ENCODE measurements around the gene PKNOX2. TPM values are rescaled to one million over a fixed set of nuclear protein-coding genes. Genes with fewer than 3 reads are reported as not detected.

Gene PKNOX2
- polyA plus RNA-seq, 2 of the 4 experiments (the other 2 are of a cell fraction): not detected

GRCh38 chr11:125188021-125188420 is 23.5 kb downstream of the PKNOX2 start:
- ChIA-PET CTCF (no interaction called here), POLR2A (no interaction called here)
- ATAC-seq (no peak), FAIRE-seq (no peak), DNase-seq (ENCODE audit: low read depth in 1 of 2, low spot score in 1 of 2) (no peak)
- Histone ChIP-seq H3K4me3 (no peak overlapping the region), H3K9me3 (peaks cover 8% of the 10 kb centered on the region), H3K27ac (no peak overlapping the region), H3K4me1 (no peaks in the 10 kb centered on the region), H3K4me2 (no peak overlapping the region)
- TF ChIP-seq KDM1A (IDR thresholded peaks at IDR 0.05; ENCODE audit: low read depth) (no peak), CHD2 (IDR thresholded peaks at IDR 0.05; ENCODE audit: low read length, partially characterized antibody) (no peak), RAD21 (conservative IDR thresholded peaks at IDR 0.05 in 1 of 2, IDR thresholded peaks at IDR 0.05 in 1 of 2) (no peak), JUN (IDR thresholded peaks at IDR 0.05) (no peak), CBX2 (IDR thresholded peaks at IDR 0.05; ENCODE audit: borderline replicate concordance, low read depth) (no peak), ZC3H11A (IDR thresholded peaks at IDR 0.05) (no peak), ELK1 (IDR thresholded peaks at IDR 0.05; ENCODE audit: low read depth, low read length) (no peak), HES2 (IDR thresholded peaks at IDR 0.05) (no peak), NPAS2 (CRISPR knock-in tag; IDR thresholded peaks at IDR 0.05; ENCODE audit: borderline replicate concordance) (no peak), USF2 (IDR thresholded peaks at IDR 0.05) (no peak), GATA3 (IDR thresholded peaks at IDR 0.05; ENCODE audit: borderline replicate concordance) (no peak), ATOH8 (CRISPR knock-in tag; IDR thresholded peaks at IDR 0.05; ENCODE audit: low read depth) (no peak), BCL3 (IDR thresholded peaks at IDR 0.05) (no peak), ZSCAN20 (CRISPR knock-in tag; IDR thresholded peaks at IDR 0.05) (no peak), ZFP36 (IDR thresholded peaks at IDR 0.05; ENCODE audit: borderline replicate concordance, partially characterized antibody) (no peak), HOXA7 (CRISPR knock-in tag; IDR thresholded peaks at IDR 0.05) (no peak), TP53 (CRISPR knock-in tag; IDR thresholded peaks at IDR 0.05) (no peak), JUNB (IDR thresholded peaks at IDR 0.05) (no peak)

GRCh38 chr11:125190566-125190965 is 26.0 kb downstream of the PKNOX2 start:
- CTCF ChIA-PET: no interaction called here
- no peak for ATAC-seq

GRCh38 chr11:125192183-125192582 is 27.6 kb downstream of the PKNOX2 start:
- 7% methylated on average over 9 of the region's 9 CpGs for WGBS (ENCODE audit: missing lambda C conversion rate)
- TF ChIP-seq ELK1 (IDR thresholded peaks at IDR 0.05; ENCODE audit: low read depth, low read length) (no peak), HMGXB4 (CRISPR knock-in tag; IDR thresholded peaks at IDR 0.05; ENCODE audit: borderline replicate concordance) (no peak), RARB (CRISPR knock-in tag; IDR thresholded peaks at IDR 0.05) (no peak), BCL3 (IDR thresholded peaks at IDR 0.05) (no peak), KDM5A (IDR thresholded peaks at IDR 0.05) (no peak), ZC3H11A (IDR thresholded peaks at IDR 0.05) (no peak), E2F6 (IDR thresholded peaks at IDR 0.05; ENCODE audit: borderline replicate concordance, low read depth) (no peak), POLR2A (IDR thresholded peaks at IDR 0.05; ENCODE audit: low read length) (no peak)
- DNase-seq (ENCODE audit: low read depth in 1 of 2, low spot score in 1 of 2) (no peak), ATAC-seq (no peak), FAIRE-seq (no peak)
- ChIA-PET POLR2A (no interaction called here), CTCF (no interaction called here)
- Histone ChIP-seq H3K4me3 (no peak overlapping the region), H3K9me3 (peaks cover 8% of the 10 kb centered on the region; the same call in 2 of the 3 replicates), H3K4me1 (no peaks in the 10 kb centered on the region), H3K27ac (no peak overlapping the region), H3K4me2 (no peak overlapping the region)

More at GRCh38 chr11:125190566-125190965, 26.0 kb downstream of the PKNOX2 start:
- H3K27ac ChIP-seq: no peak overlapping the region
- POLR2A ChIA-PET: no interaction called here
- H3K4me2 ChIP-seq: no peak overlapping the region
- peaks cover 12% of the 10 kb centered on the region for H3K9me3 ChIP-seq
- no peak for DNase-seq (ENCODE audit: low read depth in 1 of 2, low spot score in 1 of 2)
- no peak overlapping the region for H3K4me3 ChIP-seq
- TF ChIP-seq RCOR1 (IDR thresholded peaks at IDR 0.05; ENCODE audit: low read depth, low read length) (no peak), KDM5A (IDR thresholded peaks at IDR 0.05) (no peak), ZSCAN20 (CRISPR knock-in tag; IDR thresholded peaks at IDR 0.05) (no peak), ESRRA (IDR thresholded peaks at IDR 0.05; ENCODE audit: borderline replicate concordance, low read length) (no peak), RFX5 (IDR thresholded peaks at IDR 0.05) (no peak)
- FAIRE-seq: no peak
- 0% methylated on average over 5 of the region's 5 CpGs for WGBS (ENCODE audit: missing lambda C conversion rate)
- H3K4me1 ChIP-seq: no peaks in the 10 kb centered on the region

Measured in A549 (cell line).